ENCODE results near the gene SLC51A.

DNA sequence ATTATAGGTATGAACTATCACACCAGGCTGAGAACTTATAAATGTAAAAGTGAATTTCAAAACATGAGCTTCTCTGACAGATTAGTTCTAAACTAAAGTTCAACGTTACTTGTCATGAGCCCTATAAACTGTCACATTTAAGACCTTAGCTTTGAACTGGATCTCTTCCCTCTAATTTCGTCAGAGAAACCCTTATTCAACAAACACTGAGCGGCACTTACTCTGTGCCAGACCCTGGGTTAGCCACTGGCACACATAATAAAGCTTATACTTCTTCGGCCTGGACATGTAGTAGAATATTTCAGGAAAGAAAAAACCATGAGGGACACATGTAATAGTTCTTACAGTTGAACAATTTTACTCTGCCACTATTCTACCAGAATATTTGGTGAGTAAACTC lies 65.6 kb downstream of the SLC51A start:
- TF ChIP-seq BRCA1 (CRISPR knock-in tag; IDR thresholded peaks at IDR 0.05) = no peak
- TF ChIP-seq ZNF329 (CRISPR knock-in tag; IDR thresholded peaks at IDR 0.05; ENCODE audit: low read depth) = no peak
- no peak for TF ChIP-seq USF2 (IDR thresholded peaks at IDR 0.05; ENCODE audit: low read depth, low read length)
- TF ChIP-seq USF2 (CRISPR knock-in tag; IDR thresholded peaks at IDR 0.05; ENCODE audit: borderline replicate concordance) = no peak
- TF ChIP-seq SNRNP70 (IDR thresholded peaks at IDR 0.05; ENCODE audit: low read depth, low read length) = no peak
- TF ChIP-seq, protein P1, sequence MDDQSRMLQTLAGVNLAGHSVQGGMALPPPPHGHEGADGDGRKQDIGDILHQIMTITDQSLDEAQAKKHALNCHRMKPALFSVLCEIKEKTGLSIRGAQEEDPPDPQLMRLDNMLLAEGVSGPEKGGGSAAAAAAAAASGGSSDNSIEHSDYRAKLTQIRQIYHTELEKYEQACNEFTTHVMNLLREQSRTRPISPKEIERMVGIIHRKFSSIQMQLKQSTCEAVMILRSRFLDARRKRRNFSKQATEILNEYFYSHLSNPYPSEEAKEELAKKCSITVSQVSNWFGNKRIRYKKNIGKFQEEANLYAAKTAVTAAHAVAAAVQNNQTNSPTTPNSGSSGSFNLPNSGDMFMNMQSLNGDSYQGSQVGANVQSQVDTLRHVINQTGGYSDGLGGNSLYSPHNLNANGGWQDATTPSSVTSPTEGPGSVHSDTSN (CRISPR knock-in tag; IDR thresholded peaks at IDR 0.05; ENCODE audit: borderline replicate concordance) = no peak
- no peak for TF ChIP-seq SMC3 (IDR thresholded peaks at IDR 0.05; ENCODE audit: low read length)
- no peak for TF ChIP-seq ZNF580 (CRISPR knock-in tag; IDR thresholded peaks at IDR 0.05; ENCODE audit: borderline replicate concordance, low read depth)
- no peak for TF ChIP-seq CBFB (CRISPR knock-in tag; IDR thresholded peaks at IDR 0.05)
- no peak for TF ChIP-seq UBTF (CRISPR knock-in tag; IDR thresholded peaks at IDR 0.05)
- no peak for TF ChIP-seq TARDBP (CRISPR knock-in tag; IDR thresholded peaks at IDR 0.05)
- TF ChIP-seq CENPT (CRISPR knock-in tag; IDR thresholded peaks at IDR 0.05; ENCODE audit: low read depth) = no peak
- no peak for TF ChIP-seq NFRKB (IDR thresholded peaks at IDR 0.05)
- TF ChIP-seq ZNF180 (CRISPR knock-in tag; IDR thresholded peaks at IDR 0.05; ENCODE audit: borderline replicate concordance, low read depth) = no peak
